Measurements from ENCODE around the gene PDE6B.

Gene PDE6B

DNA sequence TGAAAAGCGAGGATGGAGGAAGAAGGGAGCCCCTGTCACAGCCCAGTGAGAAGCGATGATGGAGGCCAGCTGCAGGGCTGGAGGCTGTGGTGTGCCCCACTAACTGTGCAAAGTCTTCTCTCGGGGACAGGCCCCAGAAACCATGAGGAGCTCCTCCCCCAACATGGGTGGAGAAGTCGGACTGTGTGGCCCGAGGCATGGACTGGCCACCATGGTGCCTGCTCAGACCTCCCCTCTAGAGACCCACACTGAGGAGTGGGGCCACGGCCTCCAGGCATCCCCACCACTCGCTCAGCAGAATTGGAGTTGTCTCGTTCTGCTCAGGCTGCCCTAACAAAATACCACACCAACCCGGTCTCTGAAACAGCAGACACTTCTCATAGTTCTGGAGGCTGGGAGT, 12.2 kb upstream of the PDE6B start:
- Histone ChIP-seq H3K9ac (ENCODE audit: low read length) (no peak overlapping the region), H3K27me3 (ENCODE audit: control insufficient read depth, insufficient read depth, low read length) (peaks cover 9% of the 10 kb centered on the region; the same call in 1 of the 2 replicates), H3K4me3 (ENCODE audit: low read depth, low read length) (no peak overlapping the region), H3K36me3 (ENCODE audit: control insufficient read depth, insufficient read depth, low read length) (no peaks in the 10 kb centered on the region), H3K27ac (ENCODE audit: low read depth, low read length) (no peak overlapping the region), H3K4me1 (ENCODE audit: control insufficient read depth, insufficient read depth, low read length) (no peaks in the 10 kb centered on the region; the same call in 1 of the 2 replicates), H3K9me3 (ENCODE audit: control insufficient read depth, insufficient read depth, low read depth, low read length) (peaks cover 5% of the 10 kb centered on the region; the same call in 1 of the 2 replicates)

DNA sequence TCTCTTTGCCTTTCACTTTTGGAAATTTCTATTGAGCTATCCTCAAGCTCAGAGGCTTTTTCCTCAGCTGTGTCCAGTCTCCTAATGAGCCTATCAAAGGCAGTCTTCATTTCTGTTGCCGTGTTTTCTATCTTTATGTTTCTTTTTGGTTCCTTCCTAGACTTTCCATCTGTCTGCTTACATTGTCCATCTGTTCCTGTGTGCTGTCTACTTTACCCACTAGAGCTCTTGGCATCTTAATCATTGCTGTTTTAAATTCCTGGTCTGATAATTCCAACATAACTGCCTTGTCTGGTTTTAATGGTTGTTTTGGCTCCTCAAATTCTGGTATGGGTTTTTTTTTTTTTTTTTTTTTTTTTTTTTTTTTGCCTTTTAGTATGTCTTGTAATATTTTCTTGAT, 9.3 kb upstream of the PDE6B start:
- Histone ChIP-seq H3K27ac (ENCODE audit: low read depth, low read length) (no peak overlapping the region), H3K27me3 (ENCODE audit: control insufficient read depth, insufficient read depth, low read length) (peaks cover 4% of the 10 kb centered on the region; the same call in 1 of the 2 replicates), H3K9ac (ENCODE audit: low read length) (no peak overlapping the region), H3K36me3 (ENCODE audit: control insufficient read depth, insufficient read depth, low read length) (no peaks in the 10 kb centered on the region), H3K4me1 (ENCODE audit: control insufficient read depth, insufficient read depth, low read length) (no peaks in the 10 kb centered on the region; the same call in 1 of the 2 replicates), H3K9me3 (ENCODE audit: control insufficient read depth, insufficient read depth, low read depth, low read length) (no peaks in the 10 kb centered on the region), H3K4me3 (ENCODE audit: low read depth, low read length) (no peak overlapping the region)

DNA sequence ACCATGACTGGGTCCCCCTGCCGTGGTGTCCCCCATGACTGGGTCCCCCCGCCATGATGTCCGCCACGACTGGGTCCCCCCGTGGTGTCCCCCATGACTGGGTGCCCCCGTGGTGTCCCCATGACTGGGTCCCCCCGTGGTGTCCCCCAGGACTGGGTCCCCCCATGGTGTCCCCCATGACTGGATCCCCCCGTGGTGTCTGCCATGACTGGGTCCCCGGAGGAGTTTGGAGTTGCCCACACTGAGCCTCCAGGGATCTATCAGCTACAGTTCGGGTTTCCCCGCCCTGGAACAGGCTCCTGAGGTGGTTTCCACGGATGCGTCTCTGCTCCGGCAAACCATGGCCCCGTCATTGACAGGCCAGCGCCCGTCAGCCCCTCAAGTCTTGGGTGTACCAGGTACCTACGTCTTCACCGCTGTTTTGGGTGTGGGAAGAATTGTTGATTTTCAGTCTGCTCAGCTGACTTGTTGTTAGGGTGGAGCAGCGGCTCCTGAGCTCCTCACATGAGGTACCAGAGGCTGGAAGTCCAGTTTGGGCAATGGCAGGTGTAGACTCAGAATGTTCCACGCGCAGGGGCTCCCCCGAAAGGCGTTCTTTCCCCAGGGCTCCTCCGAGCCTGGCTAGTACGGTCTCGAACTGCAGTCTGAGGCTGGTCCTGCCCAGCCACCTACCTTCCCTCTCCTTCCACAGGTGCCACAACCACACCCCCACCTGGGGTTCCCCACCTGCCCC, 8.3 kb upstream of the PDE6B start:
- Histone ChIP-seq H3K27me3 (ENCODE audit: control insufficient read depth, insufficient read depth, low read length) (peaks cover 4% of the 10 kb centered on the region; the same call in 1 of the 2 replicates), H3K4me1 (ENCODE audit: control insufficient read depth, insufficient read depth, low read length) (no peaks in the 10 kb centered on the region; the same call in 1 of the 2 replicates), H3K9me3 (ENCODE audit: control insufficient read depth, insufficient read depth, low read depth, low read length) (no peaks in the 10 kb centered on the region), H3K36me3 (ENCODE audit: control insufficient read depth, insufficient read depth, low read length) (no peaks in the 10 kb centered on the region), H3K27ac (ENCODE audit: low read depth, low read length) (no peak overlapping the region), H3K4me3 (ENCODE audit: low read depth, low read length) (no peak overlapping the region), H3K9ac (ENCODE audit: low read length) (no peak overlapping the region)

DNA sequence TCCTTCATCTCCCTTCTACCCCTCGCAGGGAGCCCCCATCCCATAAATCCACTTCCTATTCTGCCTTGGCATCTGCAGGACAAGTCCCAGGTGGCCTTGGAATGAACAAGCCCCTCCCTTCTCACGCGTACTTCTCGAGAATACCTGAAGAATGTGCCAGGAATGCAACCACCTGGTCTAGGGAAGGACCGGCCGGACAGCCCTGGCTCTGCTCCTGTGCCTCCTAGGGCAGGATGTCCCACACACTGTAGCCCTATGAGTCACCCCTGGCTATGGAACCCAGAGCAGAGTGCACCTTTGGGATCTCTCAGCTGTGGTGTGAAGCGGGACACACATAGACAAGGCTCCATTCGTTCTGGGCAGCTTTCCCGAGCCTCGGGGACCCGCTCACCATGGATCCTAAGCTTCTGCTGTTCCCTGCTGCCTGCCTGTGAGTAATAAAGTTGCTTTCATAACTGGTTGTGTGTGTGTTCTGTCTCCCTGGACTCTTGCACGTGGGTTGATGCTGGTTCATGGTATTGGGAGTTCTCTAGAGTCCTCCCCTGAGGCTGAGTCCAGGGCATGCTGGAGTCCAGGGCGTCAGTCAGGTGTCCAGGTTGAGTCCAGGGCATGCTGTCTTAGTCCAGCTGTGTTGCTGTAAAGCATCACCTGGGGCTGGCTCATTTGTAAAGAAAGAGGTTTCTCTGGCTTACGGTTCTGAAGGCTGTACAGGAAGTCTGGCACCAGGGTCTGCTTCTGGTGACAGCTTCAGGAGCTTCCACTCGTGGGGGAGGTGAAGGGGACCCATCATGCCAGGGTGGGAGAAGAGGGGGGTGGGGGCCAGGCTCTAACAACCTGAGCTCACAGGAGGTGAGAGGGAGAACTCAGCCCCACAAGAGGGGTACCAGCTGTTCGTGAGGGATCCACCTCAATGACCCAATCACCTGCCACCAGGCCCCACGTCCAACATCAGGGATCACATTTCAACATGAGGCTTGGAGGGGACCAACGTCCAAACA, 7.4 kb upstream of the PDE6B start:
- H3K4me3 ChIP-seq (ENCODE audit: low read depth, low read length), result no peak overlapping the region
- H3K36me3 ChIP-seq (ENCODE audit: control insufficient read depth, insufficient read depth, low read length), result no peaks in the 10 kb centered on the region
- H3K4me1 ChIP-seq (ENCODE audit: control insufficient read depth, insufficient read depth, low read length), result no peaks in the 10 kb centered on the region; the same call in 1 of the 2 replicates
- H3K9ac ChIP-seq (ENCODE audit: low read length), result no peak overlapping the region
- H3K27ac ChIP-seq (ENCODE audit: low read depth, low read length), result no peak overlapping the region
- peaks cover 4% of the 10 kb centered on the region; the same call in 1 of the 2 replicates for H3K27me3 ChIP-seq (ENCODE audit: control insufficient read depth, insufficient read depth, low read length)
- H3K9me3 ChIP-seq (ENCODE audit: control insufficient read depth, insufficient read depth, low read depth, low read length), result no peaks in the 10 kb centered on the region

DNA sequence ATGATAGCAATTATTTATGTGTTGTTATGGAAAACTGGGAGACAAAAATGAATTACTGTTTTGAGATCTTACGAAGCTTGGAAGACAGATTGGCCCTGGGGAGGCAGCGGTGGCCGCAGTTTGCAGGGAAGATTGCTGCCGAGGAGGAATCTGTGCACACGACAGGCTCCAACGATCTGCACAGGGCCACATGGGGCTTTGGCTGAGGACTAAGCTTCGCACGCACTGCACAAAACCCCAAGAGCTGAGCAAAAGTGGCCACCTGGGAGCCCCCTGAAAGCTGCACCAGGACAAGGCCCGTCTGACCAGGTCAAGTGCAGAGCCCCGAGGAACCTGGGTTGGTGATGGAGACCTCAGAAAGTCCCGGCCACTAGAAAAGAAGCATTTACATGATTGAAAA, 5.2 kb upstream of the PDE6B start:
- no peak overlapping the region for H3K27ac ChIP-seq (ENCODE audit: low read depth, low read length)
- H3K9ac ChIP-seq (ENCODE audit: low read length), result no peak overlapping the region
- no peaks in the 10 kb centered on the region for H3K9me3 ChIP-seq (ENCODE audit: control insufficient read depth, insufficient read depth, low read depth, low read length)
- H3K36me3 ChIP-seq (ENCODE audit: control insufficient read depth, insufficient read depth, low read length), result no peaks in the 10 kb centered on the region
- peaks cover 12% of the 10 kb centered on the region for H3K4me1 ChIP-seq (ENCODE audit: control insufficient read depth, insufficient read depth, low read length)
- H3K27me3 ChIP-seq (ENCODE audit: control insufficient read depth, insufficient read depth, low read length), result peaks cover 4% of the 10 kb centered on the region; the same call in 1 of the 2 replicates
- no peak overlapping the region for H3K4me3 ChIP-seq (ENCODE audit: low read depth, low read length)

DNA sequence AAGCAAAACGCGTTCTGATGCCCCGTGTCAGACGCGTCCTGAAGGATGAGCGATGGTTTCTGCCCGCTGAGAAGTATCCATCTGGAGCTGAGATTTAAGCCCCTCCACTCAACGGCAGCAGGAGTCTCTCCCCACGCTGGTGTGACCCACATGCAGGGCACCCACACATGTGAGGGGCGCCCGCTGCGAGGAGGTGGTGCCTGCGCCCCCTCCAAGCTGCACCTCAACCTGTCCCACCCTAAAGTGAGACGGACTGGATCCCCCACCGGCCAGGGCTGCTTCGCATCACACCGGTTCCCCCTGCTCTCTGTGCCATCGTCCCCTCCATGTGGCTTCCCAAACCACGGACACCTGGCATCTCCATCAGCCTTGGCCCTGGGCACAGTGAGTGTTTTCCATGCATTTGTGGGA, 4.5 kb upstream of the PDE6B start:
- Histone ChIP-seq H3K4me1 (ENCODE audit: control insufficient read depth, insufficient read depth, low read length) (peaks cover 17% of the 10 kb centered on the region), H3K9me3 (ENCODE audit: control insufficient read depth, insufficient read depth, low read depth, low read length) (no peaks in the 10 kb centered on the region), H3K9ac (ENCODE audit: low read length) (no peak overlapping the region), H3K36me3 (ENCODE audit: control insufficient read depth, insufficient read depth, low read length) (no peaks in the 10 kb centered on the region), H3K27me3 (ENCODE audit: control insufficient read depth, insufficient read depth, low read length) (peaks cover 4% of the 10 kb centered on the region; the same call in 1 of the 2 replicates), H3K27ac (ENCODE audit: low read depth, low read length) (no peak overlapping the region), H3K4me3 (ENCODE audit: low read depth, low read length) (no peak overlapping the region)

DNA sequence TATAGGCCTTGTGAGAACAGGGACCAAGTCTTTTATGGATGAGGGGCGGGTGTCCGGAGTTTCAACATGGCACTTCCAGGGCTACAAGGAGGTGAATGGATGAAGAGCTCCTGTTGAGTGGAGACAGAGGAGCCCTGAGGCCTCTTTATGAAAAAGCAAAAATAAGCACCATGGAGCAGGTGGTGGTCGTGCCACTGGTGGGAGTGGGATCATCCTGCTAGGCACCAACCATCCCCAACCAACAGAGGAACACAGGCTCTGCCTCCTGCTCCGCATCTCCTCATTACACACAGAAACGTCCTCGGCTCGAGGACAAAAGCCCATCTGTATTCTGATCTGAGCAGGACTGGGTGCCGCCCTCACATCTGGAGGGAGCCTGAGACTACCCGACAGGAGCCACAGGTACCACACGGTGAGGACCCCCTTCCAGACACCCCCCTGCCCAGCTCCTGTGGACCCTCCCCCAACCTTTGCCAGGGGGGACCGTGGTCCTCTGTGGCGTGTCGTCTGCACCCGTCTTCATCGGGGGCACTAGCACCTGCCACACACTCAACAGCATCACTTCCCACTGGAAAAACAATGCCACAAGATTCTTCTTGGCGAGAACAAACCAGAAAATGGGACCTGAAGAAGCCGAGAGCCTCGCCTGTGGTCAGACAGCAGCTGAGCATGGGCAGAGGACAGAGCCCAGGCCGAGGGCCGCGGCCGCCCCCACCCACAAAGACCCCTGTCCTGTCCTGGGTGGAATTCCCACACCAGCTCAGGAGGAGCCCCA, 3.9 kb upstream of the PDE6B start:
- Histone ChIP-seq H3K27ac (ENCODE audit: low read depth, low read length) (no peak overlapping the region), H3K27me3 (ENCODE audit: control insufficient read depth, insufficient read depth, low read length) (peaks cover 4% of the 10 kb centered on the region; the same call in 1 of the 2 replicates)

DNA sequence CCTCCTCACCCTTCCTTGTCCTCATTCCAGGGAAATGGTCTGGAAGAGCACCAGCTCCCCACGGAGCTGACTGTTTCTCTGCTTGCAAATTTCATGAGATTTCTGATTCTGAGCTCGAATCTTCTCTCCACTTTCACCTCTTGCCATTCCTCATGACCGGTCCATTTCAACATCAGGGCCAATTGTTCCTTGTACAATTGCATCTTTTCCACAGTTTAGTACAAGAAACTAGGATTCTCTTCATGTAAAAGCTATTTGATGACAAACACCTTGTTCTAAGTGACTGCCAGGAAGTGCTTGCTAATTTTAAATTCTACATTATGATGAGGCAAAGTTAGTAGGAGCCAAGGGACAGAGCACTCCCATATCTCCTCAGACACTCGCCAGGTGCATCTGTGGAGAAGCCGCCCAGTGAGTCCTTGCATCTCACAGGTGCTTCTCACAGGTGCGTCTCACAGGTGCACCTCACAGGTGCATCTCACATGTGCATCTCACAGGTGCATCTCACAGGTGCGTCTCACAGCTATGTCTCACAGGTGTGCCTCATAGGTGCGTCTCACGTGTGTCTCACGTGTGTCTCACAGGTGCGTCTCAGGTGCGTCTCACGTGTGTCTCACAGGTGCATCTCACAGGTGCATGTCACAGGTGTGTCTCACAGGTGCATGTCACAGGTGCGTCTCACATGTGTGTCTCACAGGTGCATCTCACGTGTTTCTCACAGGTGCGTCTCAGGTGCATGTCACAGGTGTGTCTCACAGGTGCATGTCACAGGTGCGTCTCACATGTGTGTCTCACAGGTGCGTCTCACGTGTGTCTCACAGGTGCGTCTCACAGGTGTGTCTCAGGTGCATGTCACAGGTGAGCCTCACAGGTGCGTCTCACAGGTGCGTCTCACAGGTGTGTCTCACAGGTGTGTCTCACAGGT, 3.0 kb upstream of the PDE6B start:
- Histone ChIP-seq H3K36me3 (ENCODE audit: control insufficient read depth, insufficient read depth, low read length) (no peaks in the 10 kb centered on the region), H3K27me3 (ENCODE audit: control insufficient read depth, insufficient read depth, low read length) (peaks cover 4% of the 10 kb centered on the region; the same call in 1 of the 2 replicates), H3K4me1 (ENCODE audit: control insufficient read depth, insufficient read depth, low read length) (peaks cover 17% of the 10 kb centered on the region), H3K9ac (ENCODE audit: low read length) (no peak overlapping the region), H3K9me3 (ENCODE audit: control insufficient read depth, insufficient read depth, low read depth, low read length) (no peaks in the 10 kb centered on the region), H3K4me3 (ENCODE audit: low read depth, low read length) (no peak overlapping the region), H3K27ac (ENCODE audit: low read depth, low read length) (no peak overlapping the region)

More for the DNA sequence above, 3.9 kb upstream of the PDE6B start:
- Histone ChIP-seq H3K9me3 (ENCODE audit: control insufficient read depth, insufficient read depth, low read depth, low read length) (no peaks in the 10 kb centered on the region), H3K9ac (ENCODE audit: low read length) (no peak overlapping the region), H3K4me1 (ENCODE audit: control insufficient read depth, insufficient read depth, low read length) (peaks cover 17% of the 10 kb centered on the region), H3K36me3 (ENCODE audit: control insufficient read depth, insufficient read depth, low read length) (no peaks in the 10 kb centered on the region), H3K4me3 (ENCODE audit: low read depth, low read length) (no peak overlapping the region)

DNA sequence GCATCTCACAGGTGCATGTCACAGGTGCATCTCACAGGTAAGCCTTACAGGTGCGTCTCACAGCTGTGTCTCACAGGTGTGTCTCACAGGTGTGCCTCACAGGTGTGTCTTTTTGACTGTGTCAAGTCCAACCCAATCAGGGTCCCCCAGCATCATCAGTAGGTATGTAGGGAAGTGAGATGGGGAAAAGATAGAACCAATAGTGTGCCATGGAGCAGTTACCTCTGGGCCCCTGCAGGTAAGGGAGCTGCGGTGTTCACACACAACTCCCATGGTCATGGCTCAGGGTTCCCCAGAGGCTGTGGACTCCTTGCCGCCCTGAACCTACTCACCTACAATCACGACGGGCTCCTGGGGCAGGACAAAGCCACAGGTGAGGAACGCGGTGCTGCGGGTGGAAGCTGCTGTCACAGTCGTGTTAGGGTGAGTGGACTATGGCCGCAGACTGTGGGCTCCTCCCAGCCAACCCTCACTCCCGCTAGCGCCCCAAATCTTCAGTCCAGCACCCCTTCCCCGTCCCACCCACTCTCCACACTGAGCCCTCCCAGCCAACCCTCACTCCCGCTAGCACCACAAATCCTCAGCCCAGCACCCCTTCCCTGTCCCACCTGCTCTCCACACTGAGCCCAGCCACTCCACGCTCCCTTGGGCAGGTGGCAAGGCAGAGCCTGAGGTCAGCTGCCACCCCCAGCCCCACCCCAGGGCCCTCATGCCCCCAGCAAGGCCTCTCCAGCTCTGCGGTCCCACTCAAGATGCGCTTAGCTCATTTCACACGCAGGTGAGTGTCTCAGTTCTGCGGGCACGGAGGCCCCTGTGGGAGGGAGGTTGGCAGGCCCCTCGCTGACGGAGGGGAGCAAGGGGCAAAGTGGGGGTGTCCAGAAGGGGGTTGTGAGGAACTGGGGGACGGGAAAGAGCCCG, 2.1 kb upstream of the PDE6B start:
- peaks cover 17% of the 10 kb centered on the region for H3K4me1 ChIP-seq (ENCODE audit: control insufficient read depth, insufficient read depth, low read length)
- no peak overlapping the region for H3K9ac ChIP-seq (ENCODE audit: low read length)
- H3K36me3 ChIP-seq (ENCODE audit: control insufficient read depth, insufficient read depth, low read length), result no peaks in the 10 kb centered on the region
- no peaks in the 10 kb centered on the region for H3K27me3 ChIP-seq (ENCODE audit: control insufficient read depth, insufficient read depth, low read length)
- H3K4me3 ChIP-seq (ENCODE audit: low read depth, low read length), result no peak overlapping the region
- no peak overlapping the region for H3K27ac ChIP-seq (ENCODE audit: low read depth, low read length)
- H3K9me3 ChIP-seq (ENCODE audit: control insufficient read depth, insufficient read depth, low read depth, low read length), result no peaks in the 10 kb centered on the region

Measured in HUES6 (cell line).